B cell (primary cell): ENCODE data around the gene DNAH3. TPM values are rescaled to one million over a fixed set of nuclear protein-coding genes. Genes with fewer than 3 reads are reported as not detected.

Source experiments
- ATAC-seq: fragments of 200-7000 bp; cut with Tn5 transposase; one replicate; pipeline ENCODE4 v1.10.0; 2021; ENCODE audit warnings: low read depth, mild to moderate bottlenecking, moderate number of reproducible peaks, moderate library complexity
- CTCF ChIA-PET: fragments of 350-600 bp; sonication (Branson Sonifier 250); formaldehyde crosslinking; loops from one replicate; lab custom pipeline; 2021; ENCODE audit warnings: antibody characterized with exemption, inconsistent platforms; lab: Charles Lee
- POLR2A ChIA-PET: fragments of 350-600 bp; sonication (Branson Sonifier 250); formaldehyde crosslinking; loops from one replicate; lab custom pipeline; 2021; ENCODE audit warnings: antibody characterized with exemption; lab: Charles Lee
- DNase-seq: peaks from one replicate; pipeline ENCODE4 v3.0.0; 2013
- H2AFZ ChIP-seq: 2 replicates; pipeline ENCODE4 v1.6.1; 2012; ENCODE audit warnings: mild to moderate bottlenecking, low read depth, low read length; ENCODE audit not compliant: insufficient read depth, poor library complexity, severe bottlenecking
- H3K27ac ChIP-seq, 2 donors: 1 replicate in 1 of 2; 2 replicates in 1 of 2; pipeline ENCODE4 v1.5.1; 2012 to 2013; ENCODE audit warnings: low read length in 2 of 2, mild to moderate bottlenecking in 2 of 2, moderate library complexity in 1 of 2
- H3K27me3 ChIP-seq, 4 experiments: fragments of 200-600 bp in 1 of 4; sonication (generic) in 1 of 4; replicated peaks in 1 of 4; 1 replicate in 2 of 4; 2 replicates in 2 of 4; pipeline versions ENCODE4 v1.6.1 to v1.7.0; 2013 to 2016; ENCODE audit warnings: low read length in 3 of 4, mild to moderate bottlenecking in 2 of 4, mixed read lengths in 1 of 4, moderate library complexity in 1 of 4; ENCODE audit not compliant: insufficient read depth in 4 of 4, control insufficient read depth in 3 of 4; ENCODE audit errors: control extremely low read depth in 1 of 4
- H3K36me3 ChIP-seq, 2 experiments: replicated peaks in 1 of 2; 1 replicate in 1 of 2; 2 replicates in 1 of 2; pipeline versions ENCODE4 v1.6.1 to v1.7.1; 2013; ENCODE audit warnings: low read length in 1 of 2; ENCODE audit not compliant: insufficient read depth in 2 of 2, control insufficient read depth in 1 of 2; ENCODE audit errors: control extremely low read depth in 1 of 2, extremely low read depth in 1 of 2
- H3K4me1 ChIP-seq, 2 donors: fragments of 200-600 bp in 1 of 2; sonication (generic) in 1 of 2; 1 replicate in 1 of 2; 2 replicates in 1 of 2; pipeline versions ENCODE4 v1.5.1 to v1.6.1; 2013 to 2017; ENCODE audit warnings: low read length in 2 of 2; ENCODE audit not compliant: control insufficient read depth in 2 of 2, insufficient read depth in 2 of 2
- H3K4me2 ChIP-seq: replicated peaks from 2 replicates; pipeline ENCODE3; 2012; ENCODE audit warnings: mild to moderate bottlenecking, low read depth, low read length; ENCODE audit not compliant: poor library complexity, severe bottlenecking
- H3K4me3 ChIP-seq, 5 experiments: fragments of 200-600 bp in 1 of 5; sonication (generic) in 1 of 5; 1 replicate in 3 of 5; 2 replicates in 2 of 5; pipeline versions ENCODE4 v1.5.1 to v1.7.0; 2011 to 2016; ENCODE audit warnings: low read length in 4 of 5, mild to moderate bottlenecking in 4 of 5, low read depth in 2 of 5, control low read depth in 1 of 5, moderate library complexity in 1 of 5; ENCODE audit not compliant: insufficient read depth in 1 of 5; ENCODE audit errors: control extremely low read depth in 1 of 5, extremely low read depth in 1 of 5
- H3K79me2 ChIP-seq: fragments of 200-600 bp; sonication (generic); one replicate; pipeline ENCODE4 v1.6.0; 2016; ENCODE audit warnings: low read length; ENCODE audit not compliant: control insufficient read depth, insufficient read depth
- H3K9ac ChIP-seq: fragments of 200-600 bp; sonication (generic); 2 replicates; pipeline ENCODE4 v1.6.1; 2017; ENCODE audit warnings: mild to moderate bottlenecking, low read length, moderate library complexity
- H3K9me3 ChIP-seq, 3 donors: one replicate each; pipeline versions ENCODE4 v1.6.1 to v1.7.1; 2013; ENCODE audit warnings: low read length in 2 of 3; ENCODE audit not compliant: control insufficient read depth in 2 of 3, insufficient read depth in 1 of 3; ENCODE audit errors: control extremely low read depth in 1 of 3
- H4K20me1 ChIP-seq: 2 replicates; pipeline ENCODE4 v1.6.0; 2012; ENCODE audit warnings: mild to moderate bottlenecking, low read length; ENCODE audit not compliant: insufficient read depth, control insufficient read depth, poor library complexity, severe bottlenecking
- H3K27ac Mint-ChIP-seq: one replicate; pipeline ENCODE4 v1.8.0; 2021; ENCODE audit warnings: mixed read lengths
- H3K27me3 Mint-ChIP-seq: one replicate; pipeline ENCODE4 v1.8.0; 2021; ENCODE audit warnings: mixed read lengths
- H3K4me1 Mint-ChIP-seq: one replicate; pipeline ENCODE4 v1.8.0; 2021; ENCODE audit warnings: mixed read lengths
- H3K4me3 Mint-ChIP-seq: one replicate; pipeline ENCODE4 v1.8.0; 2021; ENCODE audit warnings: mixed read lengths
- H3K9me3 Mint-ChIP-seq: one replicate; pipeline ENCODE4 v1.8.0; 2022; ENCODE audit warnings: mixed read lengths; ENCODE audit not compliant: insufficient read depth
- EZH2 ChIP-seq: IDR thresholded peaks from 2 replicates; pipeline ENCODE4 v1.6.1; 2012; ENCODE audit warnings: borderline replicate concordance, low read depth, mild to moderate bottlenecking, moderate library complexity, low read length; ENCODE audit not compliant: insufficient read depth, poor library complexity, severe bottlenecking
- WGBS: methylation state at CpG from one replicate; pipeline ENCODE4 v1.1.5; 2013; ENCODE audit warnings: missing lambda C conversion rate; ENCODE audit not compliant: insufficient coverage; 5-methylcytosine and 5-hydroxymethylcytosine counted together
- intact Hi-C: fragments of 100-400 bp; cut with micrococcal nuclease; formaldehyde crosslinking; loops from one replicate; pipeline ENCODE4 v1.10.0; 2022
- polyA plus RNA-seq: library from polyadenylated mRNA; depleted of rRNA; stranded (reverse); fragments of >200 nt; gene quantifications from 2 replicates; pipeline ENCODE4 v1.2.3, GENCODE V29; 2012
- total RNA-seq, 2 donors: library from RNA; stranded (reverse); fragments of 120-200 nt in 1 of 2; gene quantifications; 1 replicate in 1 of 2; 2 replicates in 1 of 2; pipeline versions ENCODE4 v1.2.3 to v1.2.4, GENCODE V29; 2013 to 2022
- TF ChIP-seq, protein P1 (sequence below): fragments of 200-600 bp; IDR thresholded peaks from one replicate; pipeline ENCODE4 v1.8.0; 2022; ENCODE audit warnings: antibody characterized with exemption, mild to moderate bottlenecking

The DNAH3 gene
- total and polyA plus RNA-seq, 2 donors (not counting 1 experiment from before 2014, with no cell fraction given) = not detected

DNA sequence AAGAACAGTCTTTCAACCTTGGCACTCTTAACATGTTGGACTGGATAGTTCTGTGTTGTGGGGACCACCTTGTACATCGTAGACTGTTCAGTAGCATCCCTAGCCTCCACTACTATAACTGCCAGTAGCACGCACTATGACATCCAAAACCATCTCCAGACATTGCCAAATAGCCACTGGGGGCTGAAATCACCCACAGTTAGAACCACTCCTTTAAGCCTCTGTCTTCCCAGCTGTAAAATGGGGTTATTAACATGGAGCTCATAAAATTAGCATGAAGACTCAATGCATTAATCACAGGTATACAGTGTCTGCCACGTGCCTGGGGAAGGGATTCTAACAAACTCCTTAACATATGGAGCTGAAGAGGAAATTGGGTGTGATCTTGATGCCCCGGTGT, 200.4 kb downstream of the DNAH3 start:
- POLR2A ChIA-PET = no interaction called here
- no peak for DNase-seq
- Histone ChIP-seq H3K27ac (no peak overlapping the region), H2AFZ (no peak overlapping the region), H3K4me3 (no peak overlapping the region), H4K20me1 (no peaks in the 10 kb centered on the region), H3K9me3 (no peaks in the 10 kb centered on the region), H3K9ac (no peak overlapping the region), H3K4me2 (no peak overlapping the region), H3K79me2 (no peaks in the 10 kb centered on the region), H3K4me1 (no peaks in the 10 kb centered on the region), H3K36me3 (no peaks in the 10 kb centered on the region), H3K27me3 (peaks cover 0 to 5% (median 0%) of the 10 kb centered on the region in 4 experiments)
- CTCF ChIA-PET = no interaction called here
- H3K9me3 Mint-ChIP-seq = no peaks in the 10 kb centered on the region
- H3K27me3 Mint-ChIP-seq = peaks cover 4% of the 10 kb centered on the region
- intact Hi-C loops = no loop called here
- no peak for TF ChIP-seq EZH2
- TF ChIP-seq, protein P1, sequence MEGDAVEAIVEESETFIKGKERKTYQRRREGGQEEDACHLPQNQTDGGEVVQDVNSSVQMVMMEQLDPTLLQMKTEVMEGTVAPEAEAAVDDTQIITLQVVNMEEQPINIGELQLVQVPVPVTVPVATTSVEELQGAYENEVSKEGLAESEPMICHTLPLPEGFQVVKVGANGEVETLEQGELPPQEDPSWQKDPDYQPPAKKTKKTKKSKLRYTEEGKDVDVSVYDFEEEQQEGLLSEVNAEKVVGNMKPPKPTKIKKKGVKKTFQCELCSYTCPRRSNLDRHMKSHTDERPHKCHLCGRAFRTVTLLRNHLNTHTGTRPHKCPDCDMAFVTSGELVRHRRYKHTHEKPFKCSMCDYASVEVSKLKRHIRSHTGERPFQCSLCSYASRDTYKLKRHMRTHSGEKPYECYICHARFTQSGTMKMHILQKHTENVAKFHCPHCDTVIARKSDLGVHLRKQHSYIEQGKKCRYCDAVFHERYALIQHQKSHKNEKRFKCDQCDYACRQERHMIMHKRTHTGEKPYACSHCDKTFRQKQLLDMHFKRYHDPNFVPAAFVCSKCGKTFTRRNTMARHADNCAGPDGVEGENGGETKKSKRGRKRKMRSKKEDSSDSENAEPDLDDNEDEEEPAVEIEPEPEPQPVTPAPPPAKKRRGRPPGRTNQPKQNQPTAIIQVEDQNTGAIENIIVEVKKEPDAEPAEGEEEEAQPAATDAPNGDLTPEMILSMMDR = no peak
- H3K27ac Mint-ChIP-seq = no peak overlapping the region
- no peaks in the 10 kb centered on the region for H3K4me1 Mint-ChIP-seq
- no peak for ATAC-seq
- 100% methylated on average over 1 of the region's 4 CpGs for WGBS
- no peak overlapping the region for H3K4me3 Mint-ChIP-seq

DNA sequence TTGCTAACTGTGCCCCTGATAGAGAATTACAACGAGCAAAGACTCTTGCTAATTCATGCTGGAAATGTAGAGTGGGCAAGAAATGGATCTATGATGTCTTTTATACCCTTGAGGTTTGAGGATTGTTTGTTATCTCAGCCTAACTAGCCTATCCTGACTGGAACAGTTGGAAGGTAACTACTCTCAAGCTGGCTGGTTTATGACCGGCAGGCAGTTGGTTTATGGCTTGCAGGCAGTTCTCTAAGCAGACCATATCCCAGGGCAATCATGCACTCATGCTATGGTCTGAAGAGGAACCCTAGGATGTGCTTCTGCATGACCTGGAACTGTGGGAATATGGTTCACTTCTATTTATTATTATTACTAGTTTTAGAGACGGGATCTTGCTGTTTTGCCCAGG, 201.0 kb downstream of the DNAH3 start:
- no peaks in the 10 kb centered on the region for H3K4me1 ChIP-seq
- no peaks in the 10 kb centered on the region for H4K20me1 ChIP-seq
- no peak overlapping the region for H3K4me2 ChIP-seq
- no peak overlapping the region for H2AFZ ChIP-seq
- H3K4me3 Mint-ChIP-seq = no peak overlapping the region
- no peak overlapping the region for H3K9ac ChIP-seq
- no peak overlapping the region for H3K4me3 ChIP-seq
- H3K27ac Mint-ChIP-seq = no peak overlapping the region
- H3K36me3 ChIP-seq = no peaks in the 10 kb centered on the region
- ATAC-seq (no peak), DNase-seq (no peak)
- TF ChIP-seq, protein P1 = no peak
- TF ChIP-seq EZH2 = no peak
- peaks cover 0 to 5% (median 0%) of the 10 kb centered on the region in 4 experiments for H3K27me3 ChIP-seq
- no peaks in the 10 kb centered on the region for H3K9me3 ChIP-seq
- CTCF ChIA-PET = no interaction called here
- POLR2A ChIA-PET = no interaction called here
- intact Hi-C loops = no loop called here
- no peaks in the 10 kb centered on the region for H3K79me2 ChIP-seq
- no peak overlapping the region for H3K27ac ChIP-seq
- H3K27me3 Mint-ChIP-seq = peaks cover 4% of the 10 kb centered on the region
- H3K4me1 Mint-ChIP-seq = no peaks in the 10 kb centered on the region
- 100% methylated on average over 1 of the region's 3 CpGs for WGBS
- H3K9me3 Mint-ChIP-seq = no peaks in the 10 kb centered on the region
